Activated B cell treated with CpG ODN at 0.5 μM for 24 hours (primary cell): ENCODE results near the gene AUTS2. TPM values are rescaled to one million over a fixed set of nuclear protein-coding genes. Genes with fewer than 3 reads are reported as not detected.

Source experiments
- ATAC-seq: fragments of 200-7000 bp; cut with Tn5 transposase; one replicate; pipeline ENCODE4 v1.10.0; 2021; ENCODE audit warnings: low read depth, mild to moderate bottlenecking, moderate library complexity
- CTCF ChIA-PET: fragments of 350-600 bp; sonication (Branson Sonifier 250); formaldehyde crosslinking; loops from one replicate; lab custom pipeline; 2021; ENCODE audit warnings: antibody characterized with exemption; lab: Charles Lee
- POLR2A ChIA-PET: fragments of 350-600 bp; sonication (Branson Sonifier 250); formaldehyde crosslinking; loops from one replicate; lab custom pipeline; 2021; ENCODE audit warnings: antibody characterized with exemption; lab: Charles Lee
- DNase-seq: peaks from one replicate; pipeline ENCODE4 v3.0.0; 2022
- H3K27ac Mint-ChIP-seq: one replicate; pipeline ENCODE4 v1.8.0; 2020; ENCODE audit warnings: mixed read lengths
- H3K27me3 Mint-ChIP-seq: one replicate; pipeline ENCODE4 v1.8.0; 2021; ENCODE audit warnings: mixed read lengths
- H3K36me3 Mint-ChIP-seq: one replicate; pipeline ENCODE4 v1.8.0; 2021; ENCODE audit warnings: low read depth, mixed read lengths
- H3K4me1 Mint-ChIP-seq: one replicate; pipeline ENCODE4 v1.8.0; 2021; ENCODE audit warnings: mixed read lengths
- H3K4me3 Mint-ChIP-seq: one replicate; pipeline ENCODE4 v1.8.0; 2020; ENCODE audit warnings: mild to moderate bottlenecking, mixed read lengths
- H3K9me3 Mint-ChIP-seq: one replicate; pipeline ENCODE4 v1.8.0; 2020; ENCODE audit warnings: mixed read lengths
- CTCF ChIP-seq: fragments of 200-600 bp; IDR thresholded peaks from one replicate; pipeline ENCODE4 v1.8.0; 2022; ENCODE audit warnings: antibody characterized with exemption, mild to moderate bottlenecking
- intact Hi-C: fragments of 100-400 bp; cut with micrococcal nuclease; formaldehyde crosslinking; loops from one replicate; pipeline ENCODE4 v1.15.1; 2024
- total RNA-seq: library from RNA; stranded (reverse); gene quantifications from 2 replicates; pipeline ENCODE4 v1.2.3, GENCODE V29; 2022

Gene AUTS2
- total RNA-seq, 1 donor from 2014 or later = 15.9 TPM

- ChIA-PET POLR2A (no interaction called here), CTCF (no interaction called here)
- no peak for DNase-seq
- ATAC-seq = no peak
- H3K27me3 Mint-ChIP-seq = no peaks in the 10 kb centered on the region
- no peaks in the 10 kb centered on the region for H3K9me3 Mint-ChIP-seq
- no peak overlapping the region for H3K27ac Mint-ChIP-seq
- intact Hi-C loops = no loop called here
- no peaks in the 10 kb centered on the region for H3K4me1 Mint-ChIP-seq
- TF ChIP-seq CTCF = no peak
- no peak overlapping the region for H3K4me3 Mint-ChIP-seq
- peaks cover 2% of the 10 kb centered on the region for H3K36me3 Mint-ChIP-seq
Observed at GRCh38 chr7:70257921-70258320, 659.6 kb downstream of the AUTS2 start.

GRCh38 chr7:70259502-70259901, 661.2 kb downstream of the AUTS2 start:
- H3K36me3 Mint-ChIP-seq = peaks cover 2% of the 10 kb centered on the region
- no peak for TF ChIP-seq CTCF
- no peaks in the 10 kb centered on the region for H3K9me3 Mint-ChIP-seq
- ATAC-seq (no peak), DNase-seq (no peak)
- POLR2A ChIA-PET = no interaction called here
- no peaks in the 10 kb centered on the region for H3K27me3 Mint-ChIP-seq
- no peak overlapping the region for H3K27ac Mint-ChIP-seq
- intact Hi-C loops = no loop called here
- CTCF ChIA-PET = interaction anchor here (1.5 kb wide), 1 partner anchor 23 kb away, joined by 3 read pairs; no protein-coding TSS in a partner anchor
- no peak overlapping the region for H3K4me3 Mint-ChIP-seq
- no peaks in the 10 kb centered on the region for H3K4me1 Mint-ChIP-seq

GRCh38 chr7:70263471-70264255, 665.4 kb downstream of the AUTS2 start:
- Mint-ChIP-seq H3K27ac (no peak overlapping the region), H3K36me3 (no peaks in the 10 kb centered on the region), H3K9me3 (no peaks in the 10 kb centered on the region), H3K4me1 (no peaks in the 10 kb centered on the region), H3K4me3 (no peak overlapping the region), H3K27me3 (no peaks in the 10 kb centered on the region)
- ChIA-PET CTCF (no interaction called here), POLR2A (no interaction called here)
- no peak for DNase-seq
- no peak for TF ChIP-seq CTCF
- intact Hi-C loops = no loop called here
- no peak for ATAC-seq

- ChIA-PET CTCF (no interaction called here), POLR2A (no interaction called here)
- Mint-ChIP-seq H3K4me3 (no peak overlapping the region), H3K27me3 (no peaks in the 10 kb centered on the region), H3K4me1 (no peaks in the 10 kb centered on the region), H3K9me3 (no peaks in the 10 kb centered on the region), H3K27ac (no peak overlapping the region), H3K36me3 (no peaks in the 10 kb centered on the region)
- DNase-seq (no peak), ATAC-seq (no peak)
- no peak for TF ChIP-seq CTCF
- intact Hi-C loops = no loop called here
Observed at GRCh38 chr7:70266186-70266585, 667.9 kb downstream of the AUTS2 start.

- POLR2A ChIA-PET = no interaction called here
- no peak for TF ChIP-seq CTCF
- DNase-seq (no peak), ATAC-seq (no peak)
- Mint-ChIP-seq H3K36me3 (peaks cover under 1% of the 10 kb centered on the region), H3K27me3 (no peaks in the 10 kb centered on the region), H3K4me3 (no peak overlapping the region), H3K9me3 (no peaks in the 10 kb centered on the region), H3K27ac (no peak overlapping the region), H3K4me1 (no peaks in the 10 kb centered on the region)
- CTCF ChIA-PET = no interaction called here
- intact Hi-C loops = no loop called here
Observed at GRCh38 chr7:70267381-70268120, 669.3 kb downstream of the AUTS2 start.
